ENCODE results near the gene YIF1A. TPM values are rescaled to one million over a fixed set of nuclear protein-coding genes. Genes with fewer than 3 reads are reported as not detected.

The YIF1A gene
- polyA plus RNA-seq, 2 of the 4 experiments (the other 2 are of a cell fraction) = 79.7 to 99.7 TPM

- ChIA-PET POLR2A (no interaction called here), CTCF (interaction anchor here (0.5 to 0.9 kb wide), 4 partner anchors 14 to 120 kb away, joined by 3 read pairs; partner anchors contain the start of gene TMEM151A)
- WGBS (ENCODE audit: missing lambda C conversion rate) = 86% methylated on average over 10 of the region's 12 CpGs
- FAIRE-seq (no peak), ATAC-seq (no peak), DNase-seq (ENCODE audit: low read depth in 1 of 2, low spot score in 1 of 2) (peak in 1 of 2 experiments; percentile 41)
- H3K9me3 ChIP-seq = no peaks in the 10 kb centered on the region
- TF ChIP-seq, protein P1, sequence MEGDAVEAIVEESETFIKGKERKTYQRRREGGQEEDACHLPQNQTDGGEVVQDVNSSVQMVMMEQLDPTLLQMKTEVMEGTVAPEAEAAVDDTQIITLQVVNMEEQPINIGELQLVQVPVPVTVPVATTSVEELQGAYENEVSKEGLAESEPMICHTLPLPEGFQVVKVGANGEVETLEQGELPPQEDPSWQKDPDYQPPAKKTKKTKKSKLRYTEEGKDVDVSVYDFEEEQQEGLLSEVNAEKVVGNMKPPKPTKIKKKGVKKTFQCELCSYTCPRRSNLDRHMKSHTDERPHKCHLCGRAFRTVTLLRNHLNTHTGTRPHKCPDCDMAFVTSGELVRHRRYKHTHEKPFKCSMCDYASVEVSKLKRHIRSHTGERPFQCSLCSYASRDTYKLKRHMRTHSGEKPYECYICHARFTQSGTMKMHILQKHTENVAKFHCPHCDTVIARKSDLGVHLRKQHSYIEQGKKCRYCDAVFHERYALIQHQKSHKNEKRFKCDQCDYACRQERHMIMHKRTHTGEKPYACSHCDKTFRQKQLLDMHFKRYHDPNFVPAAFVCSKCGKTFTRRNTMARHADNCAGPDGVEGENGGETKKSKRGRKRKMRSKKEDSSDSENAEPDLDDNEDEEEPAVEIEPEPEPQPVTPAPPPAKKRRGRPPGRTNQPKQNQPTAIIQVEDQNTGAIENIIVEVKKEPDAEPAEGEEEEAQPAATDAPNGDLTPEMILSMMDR (IDR thresholded peaks at IDR 0.05) = peak; percentile 31; the same call in 2 of the 3 replicates
- TF ChIP-seq, protein P2, sequence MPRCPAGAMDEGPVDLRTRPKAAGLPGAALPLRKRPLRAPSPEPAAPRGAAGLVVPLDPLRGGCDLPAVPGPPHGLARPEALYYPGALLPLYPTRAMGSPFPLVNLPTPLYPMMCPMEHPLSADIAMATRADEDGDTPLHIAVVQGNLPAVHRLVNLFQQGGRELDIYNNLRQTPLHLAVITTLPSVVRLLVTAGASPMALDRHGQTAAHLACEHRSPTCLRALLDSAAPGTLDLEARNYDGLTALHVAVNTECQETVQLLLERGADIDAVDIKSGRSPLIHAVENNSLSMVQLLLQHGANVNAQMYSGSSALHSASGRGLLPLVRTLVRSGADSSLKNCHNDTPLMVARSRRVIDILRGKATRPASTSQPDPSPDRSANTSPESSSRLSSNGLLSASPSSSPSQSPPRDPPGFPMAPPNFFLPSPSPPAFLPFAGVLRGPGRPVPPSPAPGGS (IDR thresholded peaks at IDR 0.05) = no peak
- H3K4me2 ChIP-seq = no peak overlapping the region
- no peak overlapping the region for H3K27ac ChIP-seq
- no peak overlapping the region for H3K4me3 ChIP-seq
- H3K4me1 ChIP-seq = peaks cover 17% of the 10 kb centered on the region
Measured at GRCh38 chr11:66264914-66265313, 24.0 kb downstream of the YIF1A start.

- Histone ChIP-seq H3K9me3 (no peaks in the 10 kb centered on the region), H3K4me3 (no peak overlapping the region), H3K4me2 (no peak overlapping the region), H3K27ac (no peak overlapping the region), H3K4me1 (peaks cover 12% of the 10 kb centered on the region)
- DNase-seq (ENCODE audit: low read depth in 1 of 2, low spot score in 1 of 2) (no peak), ATAC-seq (no peak), FAIRE-seq (no peak)
- WGBS (ENCODE audit: missing lambda C conversion rate) = 90% methylated on average over 8 of the region's 8 CpGs
- CTCF ChIA-PET = interaction anchor here (0.5 kb wide), 1 partner anchor 121 kb away, joined by 3 read pairs; no protein-coding TSS in a partner anchor
- TF ChIP-seq, protein P3, sequence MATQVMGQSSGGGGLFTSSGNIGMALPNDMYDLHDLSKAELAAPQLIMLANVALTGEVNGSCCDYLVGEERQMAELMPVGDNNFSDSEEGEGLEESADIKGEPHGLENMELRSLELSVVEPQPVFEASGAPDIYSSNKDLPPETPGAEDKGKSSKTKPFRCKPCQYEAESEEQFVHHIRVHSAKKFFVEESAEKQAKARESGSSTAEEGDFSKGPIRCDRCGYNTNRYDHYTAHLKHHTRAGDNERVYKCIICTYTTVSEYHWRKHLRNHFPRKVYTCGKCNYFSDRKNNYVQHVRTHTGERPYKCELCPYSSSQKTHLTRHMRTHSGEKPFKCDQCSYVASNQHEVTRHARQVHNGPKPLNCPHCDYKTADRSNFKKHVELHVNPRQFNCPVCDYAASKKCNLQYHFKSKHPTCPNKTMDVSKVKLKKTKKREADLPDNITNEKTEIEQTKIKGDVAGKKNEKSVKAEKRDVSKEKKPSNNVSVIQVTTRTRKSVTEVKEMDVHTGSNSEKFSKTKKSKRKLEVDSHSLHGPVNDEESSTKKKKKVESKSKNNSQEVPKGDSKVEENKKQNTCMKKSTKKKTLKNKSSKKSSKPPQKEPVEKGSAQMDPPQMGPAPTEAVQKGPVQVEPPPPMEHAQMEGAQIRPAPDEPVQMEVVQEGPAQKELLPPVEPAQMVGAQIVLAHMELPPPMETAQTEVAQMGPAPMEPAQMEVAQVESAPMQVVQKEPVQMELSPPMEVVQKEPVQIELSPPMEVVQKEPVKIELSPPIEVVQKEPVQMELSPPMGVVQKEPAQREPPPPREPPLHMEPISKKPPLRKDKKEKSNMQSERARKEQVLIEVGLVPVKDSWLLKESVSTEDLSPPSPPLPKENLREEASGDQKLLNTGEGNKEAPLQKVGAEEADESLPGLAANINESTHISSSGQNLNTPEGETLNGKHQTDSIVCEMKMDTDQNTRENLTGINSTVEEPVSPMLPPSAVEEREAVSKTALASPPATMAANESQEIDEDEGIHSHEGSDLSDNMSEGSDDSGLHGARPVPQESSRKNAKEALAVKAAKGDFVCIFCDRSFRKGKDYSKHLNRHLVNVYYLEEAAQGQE (IDR thresholded peaks at IDR 0.05) = no peak
- TF ChIP-seq JUN (IDR thresholded peaks at IDR 0.05) (no peak), MYC (IDR thresholded peaks at IDR 0.05; ENCODE audit: borderline replicate concordance, low read length) (no peak), MAX (IDR thresholded peaks at IDR 0.05) (no peak), NFE2L2 (conservative IDR thresholded peaks at IDR 0.05; ENCODE audit: low read length) (no peak), POLR2AphosphoS2 (conservative IDR thresholded peaks at IDR 0.05; ENCODE audit: low read length) (no peak), ESRRA (IDR thresholded peaks at IDR 0.05; ENCODE audit: borderline replicate concordance, low read length) (no peak), EHF (CRISPR knock-in tag; IDR thresholded peaks at IDR 0.05) (no peak)
- POLR2A ChIA-PET = no interaction called here
Measured at GRCh38 chr11:66264383-66264782, 24.6 kb downstream of the YIF1A start.

DNA sequence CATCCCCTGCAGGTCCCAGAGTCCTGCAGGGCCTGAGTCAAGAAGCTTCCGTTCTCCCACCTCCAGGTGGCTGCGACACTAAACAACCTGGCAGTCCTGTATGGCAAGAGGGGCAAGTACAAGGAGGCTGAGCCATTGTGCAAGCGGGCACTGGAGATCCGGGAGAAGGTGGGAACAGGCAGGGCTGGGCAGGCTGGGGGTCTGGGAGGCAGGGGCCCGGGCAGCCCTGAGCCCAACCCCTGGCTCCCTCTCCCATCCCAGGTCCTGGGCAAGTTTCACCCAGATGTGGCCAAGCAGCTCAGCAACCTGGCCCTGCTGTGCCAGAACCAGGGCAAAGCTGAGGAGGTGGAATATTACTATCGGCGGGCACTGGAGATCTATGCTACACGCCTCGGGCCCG, 25.2 kb downstream of the YIF1A start:
- no peak overlapping the region for H3K27ac ChIP-seq
- DNase-seq (ENCODE audit: low read depth in 1 of 2, low spot score in 1 of 2) = no peak
- 99% methylated on average over 10 of the region's 10 CpGs for WGBS (ENCODE audit: missing lambda C conversion rate)
- TF ChIP-seq NR3C1 (IDR thresholded peaks at IDR 0.05) (no peak), ESRRA (IDR thresholded peaks at IDR 0.05; ENCODE audit: borderline replicate concordance, low read length) (no peak), EP300 (IDR thresholded peaks at IDR 0.05) (no peak), NPAS2 (CRISPR knock-in tag; IDR thresholded peaks at IDR 0.05; ENCODE audit: borderline replicate concordance) (no peak), ZNF302 (CRISPR knock-in tag; IDR thresholded peaks at IDR 0.05) (no peak)
- H3K4me3 ChIP-seq = no peak overlapping the region
- FAIRE-seq = no peak
- ChIA-PET POLR2A (no interaction called here), CTCF (interaction anchor here (2.8 kb wide), 1 partner anchor 41 kb away, joined by 20 read pairs; no protein-coding TSS in a partner anchor)
- peaks cover 15% of the 10 kb centered on the region for H3K4me1 ChIP-seq
- no peak overlapping the region for H3K4me2 ChIP-seq
- no peaks in the 10 kb centered on the region for H3K9me3 ChIP-seq
- no peak for ATAC-seq
